Spinal cord (tissue), 10 donors: ENCODE results near the gene NOL4L. TPM values are rescaled to one million over a fixed set of nuclear protein-coding genes. Genes with fewer than 3 reads are reported as not detected.

Experiments used
- DNase-seq, 6 donors: peaks; one replicate each; pipeline versions ENCODE4 v3.0.0 to v3.0.0-alpha.2; 2013 to 2015; ENCODE audit warnings: low spot score in 6 of 6, low read depth in 4 of 6
- H3K27ac ChIP-seq: one replicate; pipeline ENCODE4 v1.5.1; 2013; ENCODE audit warnings: low read depth, low read length, control low read depth
- H3K27me3 ChIP-seq: one replicate; pipeline ENCODE4 v1.6.1; 2013; ENCODE audit warnings: low read length; ENCODE audit not compliant: control insufficient read depth, insufficient read depth
- H3K36me3 ChIP-seq: one replicate; pipeline ENCODE4 v1.6.1; 2013; ENCODE audit warnings: low read length; ENCODE audit not compliant: control insufficient read depth, insufficient read depth
- H3K4me1 ChIP-seq: one replicate; pipeline ENCODE4 v1.6.1; 2013; ENCODE audit warnings: low read length; ENCODE audit not compliant: control insufficient read depth, insufficient read depth
- H3K4me3 ChIP-seq: one replicate; pipeline ENCODE4 v1.5.1; 2013; ENCODE audit warnings: low read depth, low read length, control low read depth
- H3K9me3 ChIP-seq: one replicate; pipeline ENCODE4 v1.6.1; 2013; ENCODE audit warnings: low read length; ENCODE audit not compliant: control insufficient read depth, insufficient read depth
- WGBS: methylation state at CpG from one replicate; pipeline ENCODE4 v1.1.5; 2013; ENCODE audit warnings: missing lambda C conversion rate; ENCODE audit not compliant: insufficient coverage; 5-methylcytosine and 5-hydroxymethylcytosine counted together
- polyA plus RNA-seq, 2 donors: library from polyadenylated mRNA; unstranded; fragments of 120-200 nt; gene quantifications; one replicate each; pipeline ENCODE4 v1.2.1, GENCODE V29; 2013; ENCODE audit not compliant: insufficient read length in 2 of 2
- total RNA-seq, 2 donors: library from RNA; depleted of rRNA in 1 of 2; stranded (reverse); fragments of 120-200 nt in 1 of 2; fragments of >200 nt in 1 of 2; gene quantifications; one replicate each; pipeline versions ENCODE4 v1.2.3 to v1.2.4, GENCODE V29; 2013 to 2014
- donor health status: healthy.

The NOL4L gene
- total and polyA plus RNA-seq, 4 donors: 13.3 to 67.6 (median 44.5) TPM

DNA sequence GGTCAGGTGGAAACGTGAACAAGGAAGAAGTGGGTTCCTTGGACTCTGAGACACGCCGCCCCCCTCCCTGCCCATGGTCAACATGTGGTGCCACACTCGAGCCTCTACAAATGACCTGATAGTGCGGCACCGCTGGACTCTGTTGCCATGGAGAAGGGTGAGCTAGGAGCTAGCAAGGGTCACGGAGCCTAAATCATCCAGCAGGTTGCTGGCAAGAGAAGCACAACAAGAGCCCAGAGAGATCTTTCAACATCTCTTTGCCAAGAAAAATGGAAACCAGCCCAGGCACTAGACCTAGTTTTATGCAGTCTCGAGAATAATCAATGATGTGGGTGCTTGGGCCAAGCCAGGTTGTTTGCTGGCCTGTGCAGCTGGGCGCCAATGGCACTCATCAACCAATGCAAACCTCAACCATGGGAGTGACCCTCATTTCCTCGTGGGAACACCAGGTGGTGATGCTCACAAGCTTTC, 69.5 kb downstream of the NOL4L start:
- no peaks in the 10 kb centered on the region for H3K27me3 ChIP-seq
- WGBS: 93% methylated on average over 5 of the region's 10 CpGs
- DNase-seq: no peak
- no peaks in the 10 kb centered on the region for H3K9me3 ChIP-seq
- peaks cover 58% of the 10 kb centered on the region for H3K36me3 ChIP-seq
- no peak overlapping the region for H3K27ac ChIP-seq
- H3K4me3 ChIP-seq: no peak overlapping the region
- H3K4me1 ChIP-seq: peaks cover 54% of the 10 kb centered on the region

DNA sequence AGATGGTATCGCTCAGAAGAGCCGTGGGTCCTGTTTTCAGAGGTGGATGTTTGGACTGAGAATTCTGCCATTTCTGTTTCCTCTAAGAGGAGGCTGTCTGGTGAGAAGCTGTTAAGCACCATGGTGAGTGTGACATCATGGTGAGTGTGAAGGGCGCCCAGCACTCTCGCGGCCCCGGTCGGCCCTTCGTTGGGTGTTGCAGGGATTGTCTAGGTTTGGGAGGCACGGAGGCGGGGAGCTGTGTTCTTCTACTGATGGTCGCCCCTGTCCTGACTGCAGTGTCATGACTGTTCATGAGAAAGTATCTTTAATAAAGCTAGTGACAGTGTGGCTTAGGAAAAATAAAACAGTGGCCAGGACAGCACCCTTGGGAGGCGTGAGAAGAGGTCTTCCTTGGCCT, 70.4 kb downstream of the NOL4L start:
- Histone ChIP-seq H3K27ac (no peak overlapping the region), H3K36me3 (peaks cover 57% of the 10 kb centered on the region), H3K9me3 (no peaks in the 10 kb centered on the region), H3K27me3 (no peaks in the 10 kb centered on the region), H3K4me3 (no peak overlapping the region), H3K4me1 (peaks cover 62% of the 10 kb centered on the region)
- WGBS: 97% methylated on average over 10 of the region's 12 CpGs
- DNase-seq: no peak

- H3K9me3 ChIP-seq: no peaks in the 10 kb centered on the region
- no peak overlapping the region for H3K27ac ChIP-seq
- 93% methylated on average over 11 of the region's 18 CpGs for WGBS
- no peaks in the 10 kb centered on the region for H3K27me3 ChIP-seq
- H3K36me3 ChIP-seq: peaks cover 52% of the 10 kb centered on the region
- no peak overlapping the region for H3K4me3 ChIP-seq
- DNase-seq: no peak
- peaks cover 60% of the 10 kb centered on the region for H3K4me1 ChIP-seq
Measured at GRCh38 chr20:32513031-32513866, 71.9 kb downstream of the NOL4L start.

- H3K27ac ChIP-seq: no peak overlapping the region
- no peaks in the 10 kb centered on the region for H3K9me3 ChIP-seq
- peaks cover 49% of the 10 kb centered on the region for H3K4me1 ChIP-seq
- no peak overlapping the region for H3K4me3 ChIP-seq
- peaks cover 42% of the 10 kb centered on the region for H3K36me3 ChIP-seq
- DNase-seq: no peak
- H3K27me3 ChIP-seq: no peaks in the 10 kb centered on the region
- 89% methylated on average over 3 of the region's 3 CpGs for WGBS
Measured at GRCh38 chr20:32512047-32512385, 73.1 kb downstream of the NOL4L start.

DNA sequence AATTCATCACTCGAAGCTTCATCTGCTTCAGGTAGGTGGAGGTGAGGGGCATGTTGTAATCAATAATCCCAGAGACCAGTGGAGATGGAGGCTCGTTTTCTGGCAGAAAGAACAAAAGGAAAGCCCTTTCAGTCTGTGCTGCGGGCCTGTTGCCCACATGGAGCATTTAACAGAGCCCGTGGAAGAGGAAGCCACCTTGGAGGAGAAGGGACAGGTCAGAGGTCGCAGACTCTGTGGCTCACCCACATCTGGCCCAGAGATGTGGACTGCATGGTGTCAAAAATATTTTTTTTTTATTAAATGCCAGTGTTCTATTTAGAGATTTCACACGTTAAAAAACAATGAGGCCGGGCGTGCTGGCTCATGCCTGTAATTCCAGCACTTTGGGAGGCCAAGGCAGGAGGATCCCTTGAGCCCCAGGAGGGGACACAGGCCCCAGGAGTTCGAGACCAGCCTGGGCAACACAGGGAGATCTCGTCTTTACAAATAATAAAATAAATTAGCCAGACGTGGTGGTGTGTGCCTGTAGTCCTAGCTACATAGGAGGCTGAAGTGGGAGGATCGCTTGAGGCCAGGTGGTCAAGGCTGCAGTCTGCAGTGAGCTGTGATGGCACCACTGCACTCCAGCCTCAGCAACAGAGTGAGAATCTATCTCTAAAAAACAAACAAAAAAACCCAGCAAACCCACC, 73.6 kb downstream of the NOL4L start:
- Histone ChIP-seq H3K27me3 (no peaks in the 10 kb centered on the region), H3K4me3 (no peak overlapping the region), H3K27ac (peak overlapping the region; percentile 16), H3K4me1 (peaks cover 44% of the 10 kb centered on the region), H3K36me3 (peaks cover 40% of the 10 kb centered on the region), H3K9me3 (no peaks in the 10 kb centered on the region)
- DNase-seq: no peak
- WGBS: 57% methylated on average over 7 of the region's 12 CpGs

GRCh38 chr20:32510601-32511357, 74.4 kb downstream of the NOL4L start:
- Histone ChIP-seq H3K27me3 (no peaks in the 10 kb centered on the region), H3K27ac (peak overlapping the region; percentile 16), H3K36me3 (peaks cover 33% of the 10 kb centered on the region), H3K9me3 (no peaks in the 10 kb centered on the region), H3K4me3 (no peak overlapping the region), H3K4me1 (peaks cover 37% of the 10 kb centered on the region)
- 32% methylated on average over 16 of the region's 17 CpGs for WGBS
- DNase-seq: no peak

DNA sequence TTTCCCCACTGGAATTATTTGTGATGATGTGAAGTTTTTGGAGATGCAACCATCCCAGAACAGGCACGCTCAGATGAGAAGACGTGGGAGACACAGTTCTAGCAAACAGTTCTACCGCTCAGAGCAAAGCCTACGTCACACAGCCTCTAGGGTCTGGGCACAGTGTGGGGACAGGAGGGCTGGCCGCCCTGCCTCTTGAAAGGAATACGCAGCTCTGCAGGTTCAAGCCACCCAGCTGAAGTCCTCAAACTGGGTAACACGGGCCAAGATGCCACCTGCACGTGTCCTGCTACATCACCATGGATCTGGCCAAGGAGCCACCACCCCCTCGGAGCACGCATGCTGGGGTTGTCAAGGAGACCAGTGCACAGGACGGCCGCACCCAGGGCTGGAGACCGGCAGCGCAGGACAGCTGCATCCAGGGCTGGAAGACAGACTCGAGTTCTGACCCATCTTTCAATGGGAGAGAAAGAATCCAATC, 75.0 kb downstream of the NOL4L start:
- Histone ChIP-seq H3K9me3 (no peaks in the 10 kb centered on the region), H3K27me3 (no peaks in the 10 kb centered on the region), H3K4me3 (no peak overlapping the region), H3K27ac (no peak overlapping the region), H3K36me3 (peaks cover 30% of the 10 kb centered on the region), H3K4me1 (peaks cover 32% of the 10 kb centered on the region)
- 55% methylated on average over 15 of the region's 15 CpGs for WGBS
- DNase-seq: no peak

GRCh38 chr20:32509639-32510066, 75.5 kb downstream of the NOL4L start:
- Histone ChIP-seq H3K9me3 (no peaks in the 10 kb centered on the region), H3K4me3 (no peak overlapping the region), H3K36me3 (peaks cover 25% of the 10 kb centered on the region), H3K4me1 (peaks cover 32% of the 10 kb centered on the region), H3K27me3 (no peaks in the 10 kb centered on the region), H3K27ac (no peak overlapping the region)
- WGBS: 59% methylated on average over 7 of the region's 10 CpGs
- no peak for DNase-seq

DNA sequence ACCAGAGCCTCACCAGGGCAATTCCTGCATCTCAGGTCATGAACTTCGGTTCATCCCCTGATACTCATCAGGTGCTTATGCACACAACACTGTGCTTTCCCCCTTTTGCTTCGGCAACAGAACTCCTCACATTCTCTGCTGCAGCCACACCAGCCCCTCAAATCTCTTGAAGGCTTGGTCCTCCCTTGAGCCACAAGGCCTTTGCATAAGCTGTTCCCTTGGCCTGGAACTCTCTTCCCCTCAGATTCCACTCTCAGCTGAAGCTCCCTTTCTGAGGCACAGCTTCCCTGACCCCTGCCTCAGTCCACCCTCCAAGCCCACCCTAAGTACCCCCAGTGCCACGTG, 76.4 kb downstream of the NOL4L start:
- no peak overlapping the region for H3K27ac ChIP-seq
- peaks cover 32% of the 10 kb centered on the region for H3K4me1 ChIP-seq
- H3K36me3 ChIP-seq: peaks cover 24% of the 10 kb centered on the region
- H3K27me3 ChIP-seq: no peaks in the 10 kb centered on the region
- H3K4me3 ChIP-seq: no peak overlapping the region
- no peak for DNase-seq
- H3K9me3 ChIP-seq: no peaks in the 10 kb centered on the region
- WGBS: 63% methylated on average over 3 of the region's 3 CpGs
